ENCODE data around the gene CHST3.

DNA sequence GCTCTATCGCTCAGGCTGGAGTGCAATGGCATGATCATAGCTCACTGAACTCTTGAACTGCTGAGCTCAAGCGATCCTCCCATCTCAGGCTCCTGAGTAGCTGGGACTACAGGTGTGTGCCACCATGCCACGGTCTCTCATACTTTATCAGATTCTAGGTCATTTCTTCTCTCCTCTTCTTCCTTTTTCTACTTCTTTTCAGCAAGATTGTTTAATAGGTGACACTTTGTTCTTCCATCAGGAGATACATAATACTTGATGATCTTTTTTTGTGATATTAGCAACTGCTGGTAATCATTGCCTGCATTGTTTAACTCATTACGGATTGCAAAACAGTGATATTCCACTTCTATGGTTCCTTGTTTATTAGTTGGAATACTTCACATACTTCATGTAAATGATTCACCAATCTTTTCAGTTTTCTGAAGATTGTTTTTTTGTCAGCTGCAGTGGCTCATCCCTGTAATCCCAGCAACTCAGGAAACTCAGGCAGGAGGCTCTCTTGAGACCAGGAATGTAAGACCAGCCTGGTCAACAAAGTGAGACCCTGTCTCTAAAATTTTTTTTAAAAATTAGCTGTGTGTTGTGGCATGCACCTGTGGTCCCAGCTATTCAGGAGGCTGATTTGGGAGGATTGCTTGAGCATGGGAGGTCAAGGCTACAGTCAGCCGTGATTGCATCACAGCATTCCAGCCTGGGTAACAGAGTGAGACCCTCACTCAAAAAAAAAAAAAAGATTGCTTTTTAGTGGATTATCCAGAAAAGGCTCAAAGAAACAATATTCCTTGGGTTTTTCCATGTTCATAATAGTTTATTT, 36.2 kb upstream of the CHST3 start:
- no peak for TF ChIP-seq CTCF (IDR thresholded peaks at IDR 0.05)
- TF ChIP-seq POLR2A (IDR thresholded peaks at IDR 0.05), result no peak

Measured in heart left ventricle (tissue), 13 donors.